Adrenal gland (tissue), 5 donors: Measurements from ENCODE around the gene ST8SIA4.

Experiments
- CTCF ChIP-seq, 6 experiments: fragments of 450-650 bp in 4 of 6; fragments of 200-600 bp in 2 of 6; sonication (generic) in 1 of 6; IDR thresholded peaks; 1 replicate in 5 of 6; 2 replicates in 1 of 6; pipeline versions ENCODE4 v1.5.1 to v1.8.0; 2016 to 2021; ENCODE audit warnings: antibody characterized with exemption in 6 of 6, mild to moderate bottlenecking in 2 of 6, moderate library complexity in 1 of 6
- POLR2A ChIP-seq, 2 donors: fragments of 450-650 bp; IDR thresholded peaks; one replicate each; pipeline ENCODE4 v1.6.1; 2017; ENCODE audit warnings: antibody characterized with exemption in 2 of 2, mild to moderate bottlenecking in 2 of 2, moderate library complexity in 1 of 2
- donor health status: DM: no; HTN: no; CAD: no.

- TF ChIP-seq POLR2A (IDR thresholded peaks at IDR 0.05): no peak
- no peak for TF ChIP-seq CTCF (IDR thresholded peaks at IDR 0.05)
These were observed 111.7 kb downstream of the ST8SIA4 start for GRCh38 chr5:100791391-100791790.
